H1 (cell line): ENCODE data around the gene ELAVL1. TPM values are rescaled to one million over a fixed set of nuclear protein-coding genes. Genes with fewer than 3 reads are reported as not detected.

Experiments
- CTCF ChIP-seq, 3 experiments: IDR thresholded peaks; 1 replicate in 2 of 3; 2 replicates in 1 of 3; pipeline versions ENCODE4 v1.5.1 to v1.6.1; 2011; ENCODE audit warnings: low read length in 3 of 3, mild to moderate bottlenecking in 3 of 3, inconsistent platforms in 2 of 3, low read depth in 1 of 3, moderate library complexity in 1 of 3; ENCODE audit not compliant: insufficient read depth in 1 of 3; ENCODE audit errors: control extremely low read depth in 1 of 3
- polyA plus RNA-seq, 7 experiments: library from polyadenylated mRNA; depleted of rRNA in 3 of 7; stranded (reverse) in 5 of 7; unstranded in 2 of 7; fragments of >200 nt in 5 of 7; fragments of 200-250 nt in 2 of 7; gene quantifications; 1 replicate in 5 of 7; 2 replicates in 1 of 7; 4 replicates in 1 of 7; pipeline versions ENCODE4 v1.2.1 to v1.2.3, GENCODE V29; 2011 to 2013; ENCODE audit warnings: missing spikeins in 2 of 7, mixed read lengths in 2 of 7
- total RNA-seq: library from RNA; stranded (reverse); fragmentation: NEBNext Ultra II Directional; extraction: Animal tissue kit (Norgen Biotek cat#: 25700); gene quantifications from 2 replicates; pipeline ENCODE4 v1.2.1, GENCODE V29; 2021

Gene ELAVL1
- total and polyA plus RNA-seq, 2 of the 8 experiments (the other 6 are each of a cell fraction or from before 2014, with no cell fraction given) = 56.7 to 163 TPM

- no peak for TF ChIP-seq CTCF (IDR thresholded peaks at IDR 0.05; ENCODE audit: control extremely low read depth in 1 of 3, insufficient read depth in 1 of 3, low read depth in 1 of 3, low read length in 3 of 3)
These were observed 25.3 kb downstream of the ELAVL1 start (continued) for GRCh38 chr19:7980168-7980567.
